NT2/D1 (cell line): ENCODE measurements around the gene GTF2F1.
"Not testable (repeated sequence)": the region's sequence is repeated elsewhere in the genome, so short reads cannot be mapped to it uniquely, and the experiment has no call there.

Source experiments
- DNase-seq: peaks from one replicate; pipeline ENCODE4 v3.0.0-alpha.2; 2011; ENCODE audit warnings: low read depth, low spot score
- H3K27me3 ChIP-seq: 2 replicates; pipeline ENCODE4 v1.6.0; 2011; ENCODE audit warnings: mild to moderate bottlenecking; ENCODE audit not compliant: insufficient read length, insufficient read depth
- H3K36me3 ChIP-seq: 2 replicates; pipeline ENCODE4 v1.6.1; 2011; ENCODE audit warnings: mild to moderate bottlenecking, low read length, mixed read lengths; ENCODE audit not compliant: insufficient read depth, insufficient read length
- H3K4me1 ChIP-seq: 2 replicates; pipeline ENCODE4 v1.5.1; 2011; ENCODE audit not compliant: insufficient read depth, insufficient read length
- H3K4me3 ChIP-seq: 2 replicates; pipeline ENCODE4 v1.5.1; 2011; ENCODE audit warnings: low read depth; ENCODE audit not compliant: insufficient read length
- H3K9ac ChIP-seq: 2 replicates; pipeline ENCODE4 v1.6.0; 2011; ENCODE audit warnings: low read depth; ENCODE audit not compliant: insufficient read length
- H3K9me3 ChIP-seq: 2 replicates; pipeline ENCODE4 v1.5.1; 2011; ENCODE audit warnings: mild to moderate bottlenecking, low read length; ENCODE audit not compliant: insufficient read depth
- SUZ12 ChIP-seq: IDR thresholded peaks from 2 replicates; pipeline ENCODE4 v1.6.1; 2011; ENCODE audit not compliant: insufficient read length, insufficient read depth; ENCODE audit errors: extremely low read depth
- YY1 ChIP-seq: IDR thresholded peaks from 2 replicates; pipeline ENCODE4 v1.6.1; 2011; ENCODE audit not compliant: insufficient read length, insufficient read depth
- ZNF274 ChIP-seq: IDR thresholded peaks from 2 replicates; pipeline ENCODE4 v1.6.1; 2011; ENCODE audit warnings: mild to moderate bottlenecking, low read depth, low read length

The GTF2F1 gene

DNA sequence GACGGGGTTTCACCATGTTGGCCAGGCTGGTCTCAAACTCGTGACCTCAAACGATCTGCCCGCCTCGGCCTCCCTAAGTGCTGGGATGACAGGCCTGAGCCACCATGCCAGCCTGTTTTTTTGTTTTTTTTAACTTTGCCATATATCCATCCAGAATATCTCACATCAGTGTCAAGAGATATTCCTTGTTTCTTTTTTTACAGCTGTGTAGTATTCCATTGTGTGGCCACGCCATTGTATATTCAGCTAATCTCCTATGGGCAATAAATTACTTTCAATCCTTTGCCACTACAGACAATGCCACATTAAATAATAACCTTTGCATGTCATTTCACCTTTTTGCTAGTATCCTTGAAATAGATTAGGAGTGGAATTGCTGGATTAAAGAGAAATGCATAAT is 16.4 kb upstream of the GTF2F1 start:
- peaks cover 25% of the 10 kb centered on the region for H3K36me3 ChIP-seq
- H3K27me3 ChIP-seq = no peaks in the 10 kb centered on the region
- H3K9ac ChIP-seq = no peak overlapping the region
- peaks cover 8% of the 10 kb centered on the region for H3K4me1 ChIP-seq
- H3K4me3 ChIP-seq = no peak overlapping the region
- TF ChIP-seq SUZ12 = no peak
- TF ChIP-seq ZNF274 = no peak
- TF ChIP-seq YY1 = no peak
- H3K9me3 ChIP-seq = no peaks in the 10 kb centered on the region
- DNase-seq = no peak

GRCh38 chr19:6406401-6406800 is 13.4 kb upstream of the GTF2F1 start:
- no peak overlapping the region for H3K9ac ChIP-seq
- H3K9me3 ChIP-seq = no peaks in the 10 kb centered on the region
- no peaks in the 10 kb centered on the region for H3K36me3 ChIP-seq
- no peak for DNase-seq
- peaks cover 4% of the 10 kb centered on the region for H3K4me1 ChIP-seq
- H3K27me3 ChIP-seq = no peaks in the 10 kb centered on the region
- no peak overlapping the region for H3K4me3 ChIP-seq
- TF ChIP-seq YY1 = no peak
- no peak for TF ChIP-seq ZNF274
- TF ChIP-seq SUZ12 = no peak

- TF ChIP-seq ZNF274 (no peak), YY1 (no peak), SUZ12 (no peak)
- H3K36me3 ChIP-seq = no peaks in the 10 kb centered on the region
- H3K9me3 ChIP-seq = no peaks in the 10 kb centered on the region
- no peak overlapping the region for H3K9ac ChIP-seq
- H3K27me3 ChIP-seq = no peaks in the 10 kb centered on the region
- H3K4me1 ChIP-seq = peaks cover 4% of the 10 kb centered on the region
- DNase-seq = no peak
- H3K4me3 ChIP-seq = no peak overlapping the region
These were observed 10.1 kb upstream of the GTF2F1 start for GRCh38 chr19:6402837-6403608.

DNA sequence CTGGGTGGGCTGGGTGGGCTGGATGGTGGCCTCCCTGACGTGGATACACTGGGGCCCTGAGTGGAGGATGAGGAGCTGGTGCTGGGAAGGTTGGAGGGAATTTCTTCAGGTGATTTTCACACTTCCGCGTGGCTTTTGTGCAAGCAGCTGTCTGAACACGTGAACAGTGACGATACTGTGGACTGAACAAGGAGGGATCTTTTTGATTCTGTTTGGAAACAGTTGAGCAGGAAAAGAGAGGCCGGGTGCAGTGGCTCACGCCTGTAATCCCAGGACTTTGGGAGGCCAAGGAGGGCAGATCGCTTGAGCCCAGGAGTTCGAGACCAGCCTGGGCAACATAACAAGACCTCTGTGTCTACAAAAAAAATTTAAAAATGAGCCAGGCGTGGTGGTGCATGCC is 9.1 kb upstream of the GTF2F1 start:
- Histone ChIP-seq H3K9ac (no peak overlapping the region), H3K27me3 (no peaks in the 10 kb centered on the region), H3K9me3 (no peaks in the 10 kb centered on the region), H3K36me3 (no peaks in the 10 kb centered on the region), H3K4me3 (no peak overlapping the region), H3K4me1 (peaks cover 4% of the 10 kb centered on the region)
- TF ChIP-seq ZNF274 (no peak), SUZ12 (no peak), YY1 (no peak)
- DNase-seq = no peak

- not testable (repeated sequence) for H3K4me1 ChIP-seq, DNase-seq, H3K9ac ChIP-seq, H3K9me3 ChIP-seq, H3K36me3 ChIP-seq, H3K27me3 ChIP-seq, H3K4me3 ChIP-seq
These were observed 7.3 kb upstream of the GTF2F1 start for GRCh38 chr19:6400062-6400944.

DNA sequence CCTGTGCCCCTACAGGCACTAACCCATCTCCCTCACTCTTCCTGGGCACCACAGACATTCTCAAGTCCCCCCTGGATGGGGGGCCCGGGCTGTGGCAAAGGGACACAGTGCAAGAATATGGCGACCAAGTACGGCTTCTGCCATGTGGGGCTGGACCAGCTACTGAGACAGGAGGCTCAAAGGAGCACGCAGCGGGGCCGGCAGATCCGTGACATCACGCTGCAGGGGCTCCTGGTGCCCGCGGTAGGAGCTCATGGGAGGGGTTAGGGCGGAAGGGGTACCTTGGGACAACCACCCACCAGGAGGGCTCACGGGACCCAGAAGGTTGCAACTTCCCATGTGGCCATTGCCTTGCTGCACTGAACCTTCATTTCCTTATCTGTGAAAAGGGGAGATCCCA is 3.3 kb upstream of the GTF2F1 start:
- H3K4me1 ChIP-seq = peaks cover 5% of the 10 kb centered on the region
- TF ChIP-seq SUZ12 (no peak), ZNF274 (no peak), YY1 (no peak)
- no peak overlapping the region for H3K4me3 ChIP-seq

GRCh38 chr19:6394831-6395230 is 1.9 kb upstream of the GTF2F1 start:
- Histone ChIP-seq H3K4me1 (peaks cover 5% of the 10 kb centered on the region), H3K9ac (peak overlapping the region; percentile 64), H3K36me3 (peaks cover 21% of the 10 kb centered on the region), H3K9me3 (no peaks in the 10 kb centered on the region), H3K27me3 (no peaks in the 10 kb centered on the region), H3K4me3 (no peak overlapping the region)
- DNase-seq = no peak
- TF ChIP-seq ZNF274 = no peak
- no peak for TF ChIP-seq SUZ12
- TF ChIP-seq YY1 = no peak

More for the DNA sequence above, 3.3 kb upstream of the GTF2F1 start:
- Histone ChIP-seq H3K36me3 (peaks cover 11% of the 10 kb centered on the region), H3K9me3 (no peaks in the 10 kb centered on the region), H3K27me3 (no peaks in the 10 kb centered on the region), H3K9ac (no peak overlapping the region)
- DNase-seq = no peak
